A549 (cell line): ENCODE results near the gene OPRM1.

Source experiments
- CEBPB ChIP-seq, 2 experiments: fragments of >200 bp in 1 of 2; sonication (Bioruptor Twin) in 1 of 2; formaldehyde crosslinking in 1 of 2; IDR thresholded peaks; 2 replicates each; pipeline ENCODE4 v1.6.1; 2012 to 2016
- EP300 ChIP-seq, 2 experiments: fragments of >200 bp; sonication (Bioruptor Twin); formaldehyde crosslinking; IDR thresholded peaks; 2 replicates in 1 of 2; 3 replicates in 1 of 2; pipeline ENCODE4 v1.6.1; 2016 to 2017
- HDAC2 ChIP-seq: fragments of 200-600 bp; sonication (generic); IDR thresholded peaks from 2 replicates; pipeline ENCODE4 v1.6.1; 2016
- JUN ChIP-seq, 2 experiments: fragments of >200 bp; sonication (Bioruptor Twin); formaldehyde crosslinking; IDR thresholded peaks; 2 replicates in 1 of 2; 3 replicates in 1 of 2; pipeline ENCODE4 v1.6.1; 2016 to 2017
- POLR2A ChIP-seq: IDR thresholded peaks from 2 replicates; pipeline ENCODE4 v1.6.1; 2012; ENCODE audit warnings: mild to moderate bottlenecking, low read length
- POLR2AphosphoS2 ChIP-seq: conservative IDR thresholded peaks from 2 replicates; pipeline ENCODE4 v1.6.1; 2012; ENCODE audit warnings: low read length, improper control_type of control experiment, inconsistent platforms
- RNF2 ChIP-seq: fragments of 200-600 bp; sonication (generic); IDR thresholded peaks from 2 replicates; pipeline ENCODE4 v1.6.1; 2016; ENCODE audit warnings: low read depth, mild to moderate bottlenecking, antibody characterized with exemption, moderate library complexity, borderline replicate concordance
- SMC3 ChIP-seq: fragments of >200 bp; sonication (Bioruptor Twin); formaldehyde crosslinking; IDR thresholded peaks from 3 replicates; pipeline ENCODE4 v1.6.1; 2018; ENCODE audit warnings: inconsistent platforms
- TF ChIP-seq, protein P1 (sequence below): IDR thresholded peaks from 2 replicates; pipeline ENCODE4 v1.6.1; 2012; ENCODE audit warnings: low read depth, borderline replicate concordance
- TF ChIP-seq, protein P2 (sequence below): fragments of >200 bp; sonication (Bioruptor Twin); formaldehyde crosslinking; IDR thresholded peaks from 3 replicates; pipeline ENCODE4 v1.5.1; 2016
- TF ChIP-seq, protein P3 (sequence below): fragments of 450-650 bp; IDR thresholded peaks from 2 replicates; pipeline ENCODE4 v1.6.1; 2014; ENCODE audit warnings: antibody characterized with exemption

DNA sequence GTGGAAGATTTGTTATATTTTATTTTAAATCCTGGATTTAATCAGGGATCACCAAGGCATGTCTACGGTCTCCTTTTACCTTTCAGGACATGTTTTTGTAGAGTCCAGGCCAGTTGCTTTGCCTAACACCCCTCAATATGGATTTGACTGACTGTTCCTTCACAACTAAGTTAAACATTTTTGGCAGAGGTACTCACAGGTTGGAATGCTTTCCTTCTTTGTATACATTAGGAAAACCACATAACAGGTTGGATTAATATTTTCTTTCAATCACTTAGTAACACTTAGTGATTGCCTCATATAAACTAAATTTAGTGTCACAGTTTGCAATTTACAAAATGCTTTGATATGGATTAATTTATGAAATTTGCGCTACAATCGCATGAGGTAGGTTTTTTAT is 253.0 kb downstream of the OPRM1 start:
- TF ChIP-seq EP300 (IDR thresholded peaks at IDR 0.05) (no peak), CEBPB (IDR thresholded peaks at IDR 0.05) (no peak), SMC3 (no peak), POLR2A (no peak), JUN (IDR thresholded peaks at IDR 0.05) (no peak), POLR2AphosphoS2 (no peak), RNF2 (no peak), HDAC2 (no peak)
- TF ChIP-seq, protein P1, sequence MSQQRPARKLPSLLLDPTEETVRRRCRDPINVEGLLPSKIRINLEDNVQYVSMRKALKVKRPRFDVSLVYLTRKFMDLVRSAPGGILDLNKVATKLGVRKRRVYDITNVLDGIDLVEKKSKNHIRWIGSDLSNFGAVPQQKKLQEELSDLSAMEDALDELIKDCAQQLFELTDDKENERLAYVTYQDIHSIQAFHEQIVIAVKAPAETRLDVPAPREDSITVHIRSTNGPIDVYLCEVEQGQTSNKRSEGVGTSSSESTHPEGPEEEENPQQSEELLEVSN: no peak
- TF ChIP-seq, protein P2, sequence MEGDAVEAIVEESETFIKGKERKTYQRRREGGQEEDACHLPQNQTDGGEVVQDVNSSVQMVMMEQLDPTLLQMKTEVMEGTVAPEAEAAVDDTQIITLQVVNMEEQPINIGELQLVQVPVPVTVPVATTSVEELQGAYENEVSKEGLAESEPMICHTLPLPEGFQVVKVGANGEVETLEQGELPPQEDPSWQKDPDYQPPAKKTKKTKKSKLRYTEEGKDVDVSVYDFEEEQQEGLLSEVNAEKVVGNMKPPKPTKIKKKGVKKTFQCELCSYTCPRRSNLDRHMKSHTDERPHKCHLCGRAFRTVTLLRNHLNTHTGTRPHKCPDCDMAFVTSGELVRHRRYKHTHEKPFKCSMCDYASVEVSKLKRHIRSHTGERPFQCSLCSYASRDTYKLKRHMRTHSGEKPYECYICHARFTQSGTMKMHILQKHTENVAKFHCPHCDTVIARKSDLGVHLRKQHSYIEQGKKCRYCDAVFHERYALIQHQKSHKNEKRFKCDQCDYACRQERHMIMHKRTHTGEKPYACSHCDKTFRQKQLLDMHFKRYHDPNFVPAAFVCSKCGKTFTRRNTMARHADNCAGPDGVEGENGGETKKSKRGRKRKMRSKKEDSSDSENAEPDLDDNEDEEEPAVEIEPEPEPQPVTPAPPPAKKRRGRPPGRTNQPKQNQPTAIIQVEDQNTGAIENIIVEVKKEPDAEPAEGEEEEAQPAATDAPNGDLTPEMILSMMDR: no peak
- TF ChIP-seq, protein P3, sequence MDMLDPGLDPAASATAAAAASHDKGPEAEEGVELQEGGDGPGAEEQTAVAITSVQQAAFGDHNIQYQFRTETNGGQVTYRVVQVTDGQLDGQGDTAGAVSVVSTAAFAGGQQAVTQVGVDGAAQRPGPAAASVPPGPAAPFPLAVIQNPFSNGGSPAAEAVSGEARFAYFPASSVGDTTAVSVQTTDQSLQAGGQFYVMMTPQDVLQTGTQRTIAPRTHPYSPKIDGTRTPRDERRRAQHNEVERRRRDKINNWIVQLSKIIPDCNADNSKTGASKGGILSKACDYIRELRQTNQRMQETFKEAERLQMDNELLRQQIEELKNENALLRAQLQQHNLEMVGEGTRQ: no peak
